A549 (cell line): ENCODE results near the gene CRYGC.

Experiments used
- CTCF ChIP-seq: fragments of >200 bp; sonication (Bioruptor Twin); formaldehyde crosslinking; IDR thresholded peaks from 3 replicates; pipeline ENCODE4 v1.5.1; 2016
- ESRRA ChIP-seq: fragments of 150-350 bp; IDR thresholded peaks from 2 replicates; pipeline ENCODE4 v1.6.1; 2014; ENCODE audit warnings: mild to moderate bottlenecking, low read length, borderline replicate concordance
- POLR2AphosphoS2 ChIP-seq: conservative IDR thresholded peaks from 2 replicates; pipeline ENCODE4 v1.6.1; 2012; ENCODE audit warnings: low read length, improper control_type of control experiment, inconsistent platforms
- RFX5 ChIP-seq: fragments of 450-650 bp; IDR thresholded peaks from 2 replicates; pipeline ENCODE4 v1.7.1; 2014; ENCODE audit warnings: antibody characterized with exemption, mild to moderate bottlenecking, moderate library complexity

DNA sequence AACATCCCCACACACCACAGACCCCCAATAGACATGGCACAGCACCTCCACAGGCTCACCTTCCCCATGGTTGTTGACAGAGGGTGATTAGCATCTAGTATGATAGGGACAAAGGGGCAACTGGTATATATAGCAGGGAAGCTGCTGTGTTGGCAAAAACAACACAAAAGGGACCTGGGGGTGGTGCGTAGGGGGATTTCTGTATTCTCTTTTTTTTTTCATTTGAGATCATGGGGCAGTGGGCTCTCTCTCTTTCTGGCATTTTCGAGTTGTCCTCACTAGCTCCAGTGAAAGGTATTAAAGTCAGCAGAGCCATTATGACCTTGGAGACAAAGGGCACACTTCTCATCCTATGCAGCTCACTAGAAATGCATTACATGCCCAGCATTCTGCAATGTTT lies 33.9 kb upstream of the CRYGC start, which contains the start of gene CRYGA:
- no peak for TF ChIP-seq CTCF
- no peak for TF ChIP-seq RFX5
- no peak for TF ChIP-seq POLR2AphosphoS2
- TF ChIP-seq ESRRA: no peak
